SK-N-MC (cell line): ENCODE data around the gene TMEM59L.

Experiments
- EZH2 ChIP-seq: fragments of 200-600 bp; sonication (generic); IDR thresholded peaks from one replicate; pipeline ENCODE4 v1.6.1; 2017; ENCODE audit warnings: antibody characterized with exemption
- POLR2AphosphoS5 ChIP-seq: IDR thresholded peaks from 2 replicates; pipeline ENCODE4 v1.6.1; 2012; ENCODE audit warnings: mild to moderate bottlenecking, low read depth, low read length, borderline replicate concordance

DNA sequence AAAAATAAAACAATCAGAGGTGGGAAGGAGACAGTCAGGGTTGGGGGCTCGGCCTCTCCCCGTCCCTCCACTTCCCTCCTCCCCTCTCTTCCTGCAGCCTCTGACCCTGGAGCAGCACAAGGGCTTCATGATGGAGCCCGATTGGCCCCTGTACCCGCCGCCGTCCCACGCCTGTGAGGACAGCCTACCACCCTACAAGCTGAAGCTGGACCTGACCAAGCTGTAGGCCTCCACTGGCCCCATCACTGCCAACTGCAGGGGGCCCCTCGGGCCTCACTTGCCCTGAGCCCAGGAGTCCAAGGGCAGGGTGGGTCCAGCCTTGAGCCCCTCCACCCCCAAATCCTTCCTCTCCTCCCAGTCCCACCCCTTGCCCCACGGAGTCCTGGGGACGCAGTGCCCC is 7.6 kb downstream of the TMEM59L start:
- TF ChIP-seq EZH2 (no peak), POLR2AphosphoS5 (no peak)
